Cardiac septum (tissue), 1 donor: Measurements from ENCODE around the gene PHACTR1. TPM values are rescaled to one million over a fixed set of nuclear protein-coding genes. Genes with fewer than 3 reads are reported as not detected.
"Not testable (repeated sequence)": the region's sequence is repeated elsewhere in the genome, so short reads cannot be mapped to it uniquely, and the experiment has no call there.

Experiments used
- DNase-seq: peaks from one replicate; pipeline ENCODE4 v3.0.0-alpha.2; 2020; ENCODE audit warnings: low spot score
- intact Hi-C: fragments of 100-400 bp; cut with DNase I; formaldehyde crosslinking; loops from one replicate; pipeline ENCODE4 v1.14.0; 2022
- total RNA-seq: library from RNA; stranded (reverse); fragmentation: NEBNext Ultra II Directional; extraction: Animal tissue kit (Norgen Biotek cat#: 25700); gene quantifications from one replicate; pipeline ENCODE4 v1.2.1, GENCODE V29; 2021
- donor health status: DM: no; HTN: no; CAD: no.

The PHACTR1 gene
- total RNA-seq, 1 donor from 2014 or later = 26.2 TPM

DNA sequence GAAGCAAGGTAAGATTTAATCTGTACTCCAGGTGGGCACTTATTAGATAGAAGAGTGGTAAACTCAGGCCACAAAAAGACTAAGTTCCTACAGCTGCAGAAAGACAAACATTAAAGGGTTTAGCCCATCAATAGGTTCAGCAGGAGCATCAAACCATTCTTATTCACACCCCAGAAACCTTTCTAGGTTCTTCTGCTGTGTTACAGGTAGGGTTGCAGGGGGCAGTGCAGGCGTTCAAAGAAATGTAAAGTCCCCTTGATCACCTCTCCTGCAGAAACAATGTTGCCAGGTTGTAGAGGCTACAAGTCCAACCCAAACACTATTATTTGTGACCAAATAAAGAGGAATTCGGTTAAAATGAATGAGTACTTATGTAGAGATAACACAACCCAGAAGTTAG, 31.8 kb downstream of the PHACTR1 start:
- intact Hi-C loops = no loop called here
- DNase-seq = no peak

DNA sequence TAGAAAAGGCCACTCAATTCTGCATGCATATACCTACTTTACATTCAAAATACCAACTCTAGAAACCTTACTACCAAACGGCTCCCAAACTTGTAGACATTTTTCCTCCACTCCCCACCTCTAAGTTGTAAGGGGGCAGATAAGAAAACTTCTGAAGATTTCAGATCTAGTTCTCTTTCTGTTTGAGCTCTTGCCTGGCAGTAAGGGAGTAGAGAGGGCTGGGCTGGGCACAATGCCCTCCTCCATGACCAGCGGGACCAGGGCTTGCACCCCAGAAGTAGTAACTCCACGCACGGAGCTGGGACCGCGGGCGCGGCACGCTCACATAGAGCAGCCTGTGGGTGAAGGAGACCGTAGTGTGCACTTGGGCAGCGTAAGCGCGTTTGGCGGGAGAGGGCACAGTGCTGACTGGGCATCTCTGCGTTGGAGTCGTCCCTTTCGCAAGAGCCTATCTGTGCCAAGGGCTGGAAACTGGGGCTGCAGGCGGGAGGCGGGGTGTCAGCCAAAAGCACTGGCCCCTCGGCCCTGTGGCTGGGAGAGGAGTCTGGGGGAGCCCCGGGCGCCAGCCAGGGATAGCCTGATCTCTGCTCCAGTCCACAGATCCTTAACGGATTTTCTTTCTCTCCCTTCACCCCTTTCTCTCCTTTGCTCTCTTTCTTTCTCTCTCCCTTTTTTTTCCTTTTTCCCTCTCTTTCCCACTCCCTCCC, 32.4 kb downstream of the PHACTR1 start:
- intact Hi-C loops = no loop called here
- DNase-seq = no peak

DNA sequence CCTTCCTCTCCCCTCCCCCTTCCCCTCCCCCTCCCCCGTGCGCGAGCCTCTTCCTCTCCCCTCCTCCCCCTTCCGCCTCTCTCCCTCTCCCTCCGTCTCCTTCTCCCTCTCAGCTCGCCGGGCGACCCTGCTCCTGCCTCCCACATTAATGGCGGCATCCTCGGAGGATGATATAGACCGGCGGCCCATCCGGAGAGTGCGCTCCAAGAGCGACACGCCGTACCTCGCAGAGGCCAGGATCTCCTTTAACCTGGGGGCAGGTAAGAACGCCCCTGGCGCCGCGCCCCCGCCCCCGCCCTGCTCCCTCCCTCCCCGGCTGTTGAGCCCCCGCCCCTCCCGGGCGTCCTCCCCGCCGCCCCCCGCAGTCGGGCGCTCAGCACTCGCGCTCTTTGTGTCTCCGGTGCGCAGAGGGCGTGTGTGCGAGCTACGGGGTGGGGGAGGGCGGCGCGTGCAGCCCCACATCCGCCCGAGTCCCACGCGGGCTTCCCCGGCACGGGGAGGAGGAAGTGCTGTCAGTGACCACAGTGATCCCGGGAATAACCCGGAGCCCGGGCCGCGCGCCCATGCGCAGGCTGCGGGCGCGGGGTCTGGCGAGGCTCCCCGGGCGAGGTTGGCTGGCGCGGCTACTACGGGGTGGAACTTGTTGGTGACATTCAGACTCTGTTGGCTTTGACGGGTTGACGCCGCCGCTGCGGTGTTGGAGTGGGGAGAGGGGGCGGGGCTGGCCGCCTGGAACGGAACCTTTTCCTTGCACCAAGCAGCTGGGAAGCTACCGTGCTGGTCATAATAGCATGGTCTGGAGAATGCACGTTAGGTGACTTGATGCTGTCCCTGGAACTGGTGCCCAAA, 33.2 kb downstream of the PHACTR1 start:
- intact Hi-C loops = no loop called here
- no peak for DNase-seq

GRCh38 chr6:12750416-12750815, 33.8 kb downstream of the PHACTR1 start:
- intact Hi-C loops = no loop called here

GRCh38 chr6:12751694-12752325, 35.2 kb downstream of the PHACTR1 start:
- intact Hi-C loops = no loop called here
- no peak for DNase-seq

More at GRCh38 chr6:12750416-12750815, 33.8 kb downstream of the PHACTR1 start:
- no peak for DNase-seq

- intact Hi-C loops = no loop called here
- DNase-seq = no peak
Observed at GRCh38 chr6:12753036-12753435, 36.5 kb downstream of the PHACTR1 start.

GRCh38 chr6:12760226-12760625, 43.7 kb downstream of the PHACTR1 start:
- DNase-seq = no peak
- intact Hi-C loops = no loop called here

DNA sequence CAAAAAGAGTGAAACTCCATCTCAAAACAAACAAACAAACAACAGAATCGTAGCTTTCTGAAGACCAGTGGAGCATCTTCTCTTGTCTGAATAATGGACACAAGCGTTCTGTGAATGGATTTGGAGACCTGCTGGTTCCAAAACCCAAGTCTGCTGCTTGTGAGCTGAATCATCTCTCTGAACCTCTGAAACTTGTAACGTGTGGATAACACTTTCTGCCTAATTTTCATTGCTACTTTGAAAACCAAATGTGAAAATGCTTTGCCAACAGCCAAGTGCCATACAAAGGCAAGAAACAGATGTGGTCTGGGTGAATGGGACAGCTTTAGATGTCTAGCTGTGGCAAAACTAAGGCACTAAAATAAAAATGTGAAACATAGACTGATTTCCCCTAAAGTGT, 44.3 kb downstream of the PHACTR1 start:
- intact Hi-C loops = no loop called here
- DNase-seq = no peak

DNA sequence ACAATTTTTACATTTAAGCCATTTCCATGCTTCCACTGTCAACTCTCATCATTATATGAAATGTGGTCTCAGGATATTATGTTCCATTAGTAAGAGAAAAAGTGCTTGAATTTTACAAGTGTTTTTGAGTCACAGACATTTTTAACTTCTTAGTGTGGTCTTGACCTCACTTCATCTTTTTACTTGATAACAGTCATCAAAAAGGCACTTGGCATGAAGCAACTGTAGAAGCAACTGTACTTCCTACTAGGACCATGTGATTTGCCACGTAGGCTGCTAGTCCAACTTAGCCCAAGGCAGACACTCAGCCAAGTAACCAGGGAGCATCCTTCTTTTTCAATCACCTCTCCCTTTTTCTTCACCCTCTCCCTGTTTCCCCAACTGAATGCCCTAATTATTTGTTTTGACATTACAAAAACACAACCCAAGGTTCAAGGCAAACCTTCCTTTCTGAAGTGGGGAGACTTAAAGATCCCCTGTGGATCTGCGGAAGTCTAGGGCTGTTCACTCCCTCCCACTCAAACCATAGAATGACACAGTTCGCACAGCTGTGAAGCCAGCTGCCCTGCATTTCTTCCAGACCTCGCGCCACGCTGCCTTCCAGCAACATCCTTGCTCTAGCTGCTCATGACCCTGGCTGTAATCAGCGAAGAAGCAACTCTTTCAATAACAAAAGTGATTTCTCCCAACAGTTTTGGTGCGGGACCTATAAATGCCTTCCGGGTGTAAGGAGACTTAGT, 45.0 kb downstream of the PHACTR1 start:
- intact Hi-C loops = no loop called here

DNA sequence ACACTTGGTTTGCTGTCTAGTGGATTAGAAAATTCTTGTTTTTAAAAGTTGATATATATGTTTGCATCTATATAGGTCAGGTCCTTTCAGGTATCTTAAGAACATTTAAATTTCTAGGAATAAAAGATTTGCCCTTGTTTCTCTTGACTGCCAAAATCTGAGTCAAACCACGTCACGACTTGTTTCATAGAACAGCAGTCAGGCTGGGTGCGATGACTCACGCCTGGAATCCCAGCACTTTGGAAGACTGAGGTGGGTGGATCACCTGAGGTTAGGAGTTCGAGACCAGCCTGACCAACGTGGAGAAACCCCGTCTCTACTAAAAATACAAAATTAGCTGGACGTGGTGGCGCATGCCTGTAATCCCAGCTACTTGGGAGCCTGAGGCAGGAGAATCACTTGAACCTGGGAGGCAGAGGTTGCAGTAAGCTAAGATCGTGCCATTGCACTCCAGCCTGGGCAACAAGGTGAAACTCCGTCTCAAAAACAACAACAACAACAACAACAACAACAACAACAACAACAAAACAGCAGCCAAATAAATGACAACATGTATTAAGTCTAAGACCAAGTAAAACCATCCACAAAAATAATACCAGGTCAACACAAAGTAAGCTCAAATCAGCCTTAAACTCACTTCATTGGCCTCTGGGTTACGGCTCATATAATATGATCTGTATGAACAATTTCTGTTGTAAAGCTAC, 46.3 kb downstream of the PHACTR1 start:
- DNase-seq, intact Hi-C loops: not testable (repeated sequence)

More for the DNA sequence above, 45.0 kb downstream of the PHACTR1 start:
- no peak for DNase-seq

DNA sequence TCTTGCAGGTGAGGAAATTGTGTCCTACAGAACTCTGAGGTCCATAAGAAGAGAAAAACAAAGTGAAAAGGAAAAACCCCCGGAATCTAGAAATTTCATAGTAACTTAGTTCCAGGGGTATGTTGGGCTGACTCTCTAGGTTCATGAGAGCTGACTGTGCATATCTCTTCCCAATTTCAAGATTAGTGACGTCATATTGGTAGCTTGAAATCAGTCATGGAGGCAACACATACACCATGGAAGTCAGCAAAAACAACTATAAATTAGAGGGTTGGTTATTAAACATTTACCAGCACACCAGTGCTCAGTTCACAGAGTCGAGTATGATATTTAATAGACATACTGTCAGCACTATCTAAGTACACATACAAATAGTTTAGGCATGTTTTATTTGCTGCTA, 49.8 kb downstream of the PHACTR1 start:
- DNase-seq = no peak
- intact Hi-C loops = no loop called here

DNA sequence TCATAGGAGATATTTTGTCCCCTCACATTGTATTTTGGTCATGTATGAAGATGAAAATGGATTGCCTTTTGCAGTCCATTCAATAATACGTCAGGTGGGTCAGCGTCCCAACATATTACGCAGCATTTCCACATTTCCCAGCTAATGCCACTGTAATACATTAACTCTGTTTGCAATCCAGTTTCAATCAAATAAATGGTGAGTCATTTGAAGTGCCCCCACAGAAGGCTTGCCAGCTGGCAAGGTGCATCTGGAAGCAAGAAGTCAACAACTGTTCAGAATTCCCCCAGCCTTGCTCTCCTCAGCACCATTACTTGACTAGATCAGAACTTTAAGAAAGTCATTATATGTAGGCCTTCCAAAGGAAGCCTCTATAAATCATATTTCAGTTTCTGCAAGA, 50.4 kb downstream of the PHACTR1 start:
- intact Hi-C loops = no loop called here
- no peak for DNase-seq

DNA sequence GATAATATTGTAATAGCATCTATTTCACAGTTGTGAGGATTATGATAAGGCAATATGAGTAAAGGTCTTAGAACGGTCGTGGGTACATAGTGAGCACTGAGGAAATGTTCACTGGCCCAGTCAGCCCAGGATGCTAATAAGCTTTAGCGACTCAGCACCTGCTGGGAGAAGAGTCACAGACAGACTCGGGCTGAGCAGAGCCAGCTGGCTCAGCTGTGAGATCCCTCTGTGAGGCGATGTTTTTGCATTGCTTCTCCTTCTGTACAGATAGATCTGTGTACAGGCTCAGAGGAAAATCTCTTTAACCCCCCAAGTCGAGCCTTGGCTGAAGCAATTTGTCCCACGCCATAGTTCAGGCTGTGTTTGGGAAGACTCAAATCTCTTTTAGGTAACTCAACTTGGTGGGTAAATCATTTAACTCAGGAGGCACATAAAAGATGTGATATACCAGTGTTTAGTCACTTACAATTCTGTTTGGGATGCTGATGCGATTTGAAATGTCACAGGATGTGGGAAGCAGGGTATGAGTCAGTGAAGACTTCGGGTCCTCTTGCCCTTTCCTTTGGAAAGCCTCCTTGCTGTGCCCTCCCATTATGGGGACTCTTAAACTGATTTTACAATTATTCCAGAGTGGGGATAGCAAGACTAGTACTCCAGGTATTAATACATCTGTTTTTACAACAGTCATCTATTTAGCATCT, 53.1 kb downstream of the PHACTR1 start:
- DNase-seq = no peak
- intact Hi-C loops = no loop called here

DNA sequence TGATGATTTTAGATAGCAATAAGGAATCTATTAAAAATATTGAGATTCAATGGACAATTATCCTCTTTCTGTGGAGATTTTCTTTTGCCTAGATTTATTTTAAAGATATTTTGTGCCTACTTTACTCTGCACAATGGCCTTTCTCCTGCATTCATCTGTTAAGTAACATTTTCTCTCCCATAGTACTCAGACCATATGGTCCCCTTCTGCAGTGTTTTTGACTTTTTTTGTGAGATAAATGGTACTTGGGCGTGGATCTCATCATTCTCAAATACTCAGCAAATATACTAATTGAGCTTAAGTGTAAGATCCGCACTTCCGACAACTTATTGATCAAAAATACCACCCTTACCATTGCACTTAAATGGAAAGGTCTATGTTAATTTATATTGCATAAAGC, 55.8 kb downstream of the PHACTR1 start:
- DNase-seq = no peak
- intact Hi-C loops = no loop called here

DNA sequence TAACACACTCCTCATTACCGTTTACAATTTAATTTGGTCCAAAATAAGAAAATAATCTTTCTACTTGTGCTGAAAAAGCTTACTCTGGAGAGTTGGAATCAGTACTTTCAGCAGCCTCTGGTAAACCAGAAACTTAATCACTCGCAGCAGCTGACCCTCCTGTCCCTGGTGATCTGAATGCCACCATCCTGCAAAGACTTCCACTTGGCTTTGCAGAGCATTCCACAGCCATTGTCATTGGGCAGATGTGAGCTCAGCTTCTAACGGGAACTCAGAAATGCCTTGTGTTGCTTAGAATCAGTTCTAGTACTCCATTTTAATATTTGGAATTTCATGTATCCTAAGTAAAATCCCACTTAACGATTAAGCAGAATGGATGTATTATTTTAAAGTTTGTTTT, 59.7 kb downstream of the PHACTR1 start:
- no peak for DNase-seq
- intact Hi-C loops = no loop called here

DNA sequence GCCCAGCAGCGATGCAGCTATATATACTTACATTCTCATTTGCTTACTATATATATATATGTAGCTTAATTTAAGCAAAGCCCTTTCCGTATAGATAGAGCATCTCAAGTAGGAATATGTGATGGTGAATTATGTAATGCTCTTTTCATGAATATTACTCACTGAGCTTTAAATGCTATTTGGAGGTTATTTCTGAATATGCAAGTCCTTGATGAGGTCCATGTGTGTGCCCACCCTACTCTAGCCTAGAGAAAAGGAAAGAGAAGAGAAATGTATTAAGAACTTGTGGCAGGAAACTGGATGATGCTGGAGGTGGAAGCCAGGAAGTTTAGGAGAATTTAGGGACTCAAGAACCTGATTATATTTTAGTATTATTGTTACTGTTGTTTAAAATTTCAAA, 63.2 kb downstream of the PHACTR1 start:
- DNase-seq = no peak
- intact Hi-C loops = no loop called here

DNA sequence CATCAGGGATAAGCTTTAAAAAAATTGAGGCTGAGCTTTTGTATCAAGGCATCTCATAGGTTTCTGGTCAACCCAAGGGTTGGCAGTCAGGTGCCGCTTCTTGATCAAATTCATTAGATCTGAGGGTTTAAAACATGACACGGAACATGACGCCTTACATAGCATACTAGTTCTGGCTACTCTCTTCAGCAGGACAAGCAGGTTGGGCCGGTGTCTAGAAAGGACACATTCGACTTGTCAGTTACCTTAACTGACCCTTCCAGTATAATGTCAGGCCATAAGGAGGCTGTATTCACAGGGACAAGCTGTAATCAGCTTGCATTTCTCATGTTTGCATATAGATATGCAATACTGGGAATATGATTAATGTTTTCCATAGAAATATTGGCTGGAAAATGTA, 65.6 kb downstream of the PHACTR1 start:
- no peak for DNase-seq
- intact Hi-C loops = no loop called here

GRCh38 chr6:12785301-12785700, 68.7 kb downstream of the PHACTR1 start:
- intact Hi-C loops = no loop called here
- no peak for DNase-seq

DNA sequence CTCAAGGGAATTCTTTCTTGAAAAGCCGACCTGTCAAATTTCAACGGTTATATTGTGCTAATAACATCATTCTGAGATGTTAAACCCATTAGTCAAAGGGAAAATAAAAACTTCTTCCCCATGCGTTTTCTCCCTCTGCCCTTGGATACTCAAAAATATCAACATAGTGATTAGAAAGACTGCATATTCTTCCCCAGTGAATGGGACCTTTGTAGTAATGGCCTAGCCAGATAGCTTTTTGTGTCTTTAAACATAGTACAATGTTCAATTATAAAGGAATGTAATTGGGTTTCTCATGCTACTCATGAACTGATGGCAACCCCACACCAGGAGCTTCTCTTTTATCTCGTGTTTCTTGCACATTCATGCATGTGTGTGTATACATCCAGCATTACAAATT, 69.4 kb downstream of the PHACTR1 start:
- DNase-seq = no peak

More for the DNA sequence above, 69.4 kb downstream of the PHACTR1 start:
- intact Hi-C loops = no loop called here
